OCI-LY7 (cell line): ENCODE measurements around the gene IST1. TPM values are rescaled to one million over a fixed set of nuclear protein-coding genes. Genes with fewer than 3 reads are reported as not detected.

Source experiments
- BruUV-seq: library from RNA; stranded (reverse); fragments of 400-500 nt; replicated peaks from 2 replicates; lab custom pipeline; 2021; lab: Mats Ljungman, UMichigan
- CTCF ChIA-PET: fragments of 300-600 bp; sonication (Branson Sonifier 250); formaldehyde crosslinking; loops from one replicate; lab custom pipeline; 2022; ENCODE audit warnings: antibody characterized with exemption; ENCODE audit not compliant: unreplicated experiment; lab: Charles Lee
- POLR2A ChIA-PET: fragments of 300-600 bp; sonication (Branson Sonifier 250); formaldehyde crosslinking; loops from one replicate; lab custom pipeline; 2022; ENCODE audit warnings: antibody characterized with exemption; lab: Charles Lee
- DNase-seq: peaks from one replicate; pipeline ENCODE4 v3.0.0-alpha.2; 2015; ENCODE audit warnings: low spot score
- H2AFZ ChIP-seq: fragments of 200-600 bp; sonication (generic), shearing (Covaris generic); 2 replicates; pipeline ENCODE4 v1.6.1; 2014; ENCODE audit warnings: mild to moderate bottlenecking, antibody characterized with exemption, low read length, moderate library complexity
- H3K27ac ChIP-seq: fragments of 200-600 bp; sonication (generic); 2 replicates; pipeline ENCODE4 v1.5.1; 2014; ENCODE audit warnings: mixed run types, low read depth, mild to moderate bottlenecking, moderate library complexity, low read length, inconsistent platforms; ENCODE audit not compliant: poor library complexity, severe bottlenecking
- H3K36me3 ChIP-seq: fragments of 200-600 bp; sonication (generic); 2 replicates; pipeline ENCODE4 v1.6.1; 2014; ENCODE audit warnings: mild to moderate bottlenecking, antibody characterized with exemption, low read length, moderate library complexity, mixed read lengths; ENCODE audit not compliant: insufficient read depth
- H3K4me1 ChIP-seq: fragments of 200-600 bp; sonication (generic); 2 replicates; pipeline ENCODE4 v1.5.1; 2014; ENCODE audit warnings: mild to moderate bottlenecking, low read length; ENCODE audit not compliant: insufficient read depth, poor library complexity, severe bottlenecking
- H3K4me2 ChIP-seq: fragments of 200-600 bp; sonication (generic); 2 replicates; pipeline ENCODE4 v1.6.1; 2014; ENCODE audit warnings: mild to moderate bottlenecking, low read length
- H3K4me3 ChIP-seq: fragments of 200-600 bp; sonication (generic); 2 replicates; pipeline ENCODE4 v1.5.1; 2014; ENCODE audit warnings: mild to moderate bottlenecking, low read depth, low read length; ENCODE audit not compliant: poor library complexity, severe bottlenecking
- H3K79me2 ChIP-seq: fragments of 200-600 bp; sonication (generic); 2 replicates; pipeline ENCODE4 v1.6.1; 2016; ENCODE audit warnings: low read depth, mild to moderate bottlenecking, low read length, moderate library complexity, mixed read lengths; ENCODE audit not compliant: insufficient read depth
- H3K9me2 ChIP-seq: fragments of 200-600 bp; sonication (generic); 2 replicates; pipeline ENCODE4 v1.6.1; 2016; ENCODE audit warnings: mild to moderate bottlenecking, low read length, mixed read lengths; ENCODE audit not compliant: insufficient read depth
- H3K9me3 ChIP-seq: fragments of 200-600 bp; sonication (generic); 2 replicates; pipeline ENCODE4 v1.6.1; 2014; ENCODE audit warnings: mild to moderate bottlenecking, mixed run types, low read length, mixed read lengths
- H4K20me1 ChIP-seq: fragments of 200-600 bp; sonication (generic); 2 replicates; pipeline ENCODE4 v1.6.1; 2014; ENCODE audit warnings: mild to moderate bottlenecking, antibody characterized with exemption, low read length, moderate library complexity, mixed read lengths; ENCODE audit not compliant: insufficient read depth
- CTCF ChIP-seq: fragments of 200-600 bp; sonication (generic); conservative IDR thresholded peaks from 2 replicates; pipeline ENCODE4 v1.5.1; 2014; ENCODE audit warnings: mild to moderate bottlenecking, antibody characterized with exemption, low read length, moderate library complexity, mixed read lengths
- EZH2phosphoT487 ChIP-seq: fragments of 200-600 bp; sonication (generic); IDR thresholded peaks from 2 replicates; pipeline ENCODE4 v1.6.1; 2018; ENCODE audit warnings: low read depth, borderline replicate concordance, mild to moderate bottlenecking, mixed run types, antibody characterized with exemption, low read length, moderate library complexity, mixed read lengths
- intact Hi-C: fragments of 100-400 bp; cut with micrococcal nuclease; formaldehyde crosslinking; loops from one replicate; pipeline ENCODE4 v1.10.0; 2022; ENCODE audit not compliant: unreplicated experiment
- total RNA-seq, 2 experiments: library from RNA; depleted of rRNA in 1 of 2; stranded (reverse); fragments of >200 nt in 1 of 2; shearing (Covaris generic) in 1 of 2; gene quantifications; 2 replicates each; pipeline ENCODE4 v1.2.3, GENCODE V29; 2014 to 2022

IST1 gene
- total RNA-seq, 2 experiments from 2014 or later: 147 to 200 TPM

GRCh38 chr16:71966932-71967331, 71.6 kb downstream of the IST1 start:
- POLR2A ChIA-PET: interaction anchor here (0.9 kb wide), 1 partner anchor 12 kb away, joined by 3 read pairs; no protein-coding TSS in a partner anchor
- CTCF ChIA-PET: no interaction called here
- H3K4me1 ChIP-seq: peaks cover 18% of the 10 kb centered on the region
- no peak overlapping the region for H3K4me3 ChIP-seq
- intact Hi-C loops: no loop called here
- BruUV-seq: no TSS peak
- H2AFZ ChIP-seq: no peak overlapping the region
- H3K36me3 ChIP-seq: no peaks in the 10 kb centered on the region
- H3K9me2 ChIP-seq: no peaks in the 10 kb centered on the region
- H4K20me1 ChIP-seq: no peaks in the 10 kb centered on the region
- no peaks in the 10 kb centered on the region for H3K9me3 ChIP-seq
- H3K79me2 ChIP-seq: no peaks in the 10 kb centered on the region
- no peak for TF ChIP-seq CTCF
- no peak for TF ChIP-seq EZH2phosphoT487
- no peak for DNase-seq
- no peak overlapping the region for H3K4me2 ChIP-seq
- no peak overlapping the region for H3K27ac ChIP-seq

GRCh38 chr16:71969353-71969752, 74.0 kb downstream of the IST1 start:
- no TSS peak for BruUV-seq

More at GRCh38 chr16:71969353-71969752, 74.0 kb downstream of the IST1 start:
- POLR2A ChIA-PET: interaction anchor here (0.6 to 0.9 kb wide), 2 partner anchors 13 to 149 kb away, joined by 4 to 5 read pairs; no protein-coding TSS in a partner anchor
- TF ChIP-seq CTCF: no peak
- TF ChIP-seq EZH2phosphoT487: no peak
- no peak for DNase-seq
- Histone ChIP-seq H3K79me2 (no peaks in the 10 kb centered on the region), H3K36me3 (no peaks in the 10 kb centered on the region), H2AFZ (no peak overlapping the region), H3K27ac (no peak overlapping the region), H3K4me1 (no peaks in the 10 kb centered on the region), H4K20me1 (no peaks in the 10 kb centered on the region), H3K4me2 (no peak overlapping the region), H3K4me3 (no peak overlapping the region), H3K9me3 (no peaks in the 10 kb centered on the region), H3K9me2 (no peaks in the 10 kb centered on the region)
- CTCF ChIA-PET: no interaction called here
- intact Hi-C loops: no loop called here
